IMR-90 (cell line): ENCODE data around the gene HMG20B. TPM values are rescaled to one million over a fixed set of nuclear protein-coding genes. Genes with fewer than 3 reads are reported as not detected.

Experiments
- ATAC-seq: fragments of 200-7000 bp; cut with Tn5 transposase; 2 replicates; pipeline ENCODE4 v1.9.1; 2020; ENCODE audit warnings: low read depth, mild to moderate bottlenecking, moderate library complexity
- BruUV-seq: library from RNA; stranded (reverse); fragments of 400-500 nt; replicated peaks from 2 replicates; lab custom pipeline; 2021; lab: Mats Ljungman, UMichigan
- CTCF ChIA-PET: fragments of 300-600 bp; formaldehyde crosslinking; extraction: SDS; loops from one replicate; lab custom pipeline; 2021; ENCODE audit warnings: antibody characterized with exemption; lab: Yijun Ruan, JAX
- POLR2A ChIA-PET: fragments of 300-600 bp; sonication (Branson Sonifier 250); formaldehyde crosslinking; loops from one replicate; lab custom pipeline; 2022; ENCODE audit warnings: antibody characterized with exemption; ENCODE audit not compliant: unreplicated experiment; lab: Charles Lee
- DNase-seq: peaks from one replicate; pipeline ENCODE4 v3.0.0; 2013
- H2AFZ ChIP-seq: replicated peaks from 2 replicates; pipeline ENCODE3; 2013; ENCODE audit warnings: low read length, mild to moderate bottlenecking; ENCODE audit not compliant: poor library complexity
- H2AK5ac ChIP-seq: 2 replicates; pipeline ENCODE4 v1.6.1; 2013; ENCODE audit warnings: low read depth, low read length, inconsistent platforms
- H2AK9ac ChIP-seq: replicated peaks from 2 replicates; pipeline ENCODE3; 2013; ENCODE audit warnings: mild to moderate bottlenecking, low read depth, low read length, moderate library complexity; ENCODE audit not compliant: poor library complexity
- H2BK120ac ChIP-seq: 2 replicates; pipeline ENCODE4 v1.6.1; 2013; ENCODE audit warnings: low read depth, low read length, inconsistent platforms
- H2BK15ac ChIP-seq: 3 replicates; pipeline ENCODE4 v1.6.1; 2013; ENCODE audit warnings: low read depth, low read length, inconsistent platforms
- H2BK20ac ChIP-seq: 2 replicates; pipeline ENCODE4 v1.6.1; 2013; ENCODE audit warnings: low read depth, mild to moderate bottlenecking, inconsistent platforms, low read length, moderate library complexity
- H2BK5ac ChIP-seq: 2 replicates; pipeline ENCODE4 v1.6.1; 2013; ENCODE audit warnings: mild to moderate bottlenecking, low read depth, low read length, inconsistent platforms; ENCODE audit not compliant: poor library complexity, severe bottlenecking
- H3K14ac ChIP-seq: replicated peaks from 2 replicates; pipeline ENCODE4 v1.6.1; 2013; ENCODE audit warnings: low read depth, low read length, inconsistent platforms
- H3K18ac ChIP-seq: 2 replicates; pipeline ENCODE4 v1.6.1; 2013; ENCODE audit warnings: low read depth, low read length, control low read depth
- H3K23ac ChIP-seq: 2 replicates; pipeline ENCODE4 v1.6.1; 2013; ENCODE audit warnings: low read depth, low read length, inconsistent platforms
- H3K27ac ChIP-seq: 2 replicates; pipeline ENCODE4 v1.5.1; 2013; ENCODE audit warnings: mild to moderate bottlenecking, control low read depth, low read length; ENCODE audit not compliant: insufficient read depth
- H3K27me3 ChIP-seq: 2 replicates; pipeline ENCODE4 v1.6.1; 2013; ENCODE audit warnings: low read length; ENCODE audit not compliant: control insufficient read depth, insufficient read depth
- H3K36me3 ChIP-seq: 2 replicates; pipeline ENCODE4 v1.6.1; 2013; ENCODE audit warnings: low read length, mixed read lengths; ENCODE audit not compliant: control insufficient read depth, insufficient read depth
- H3K4ac ChIP-seq: 2 replicates; pipeline ENCODE4 v1.6.1; 2013; ENCODE audit warnings: low read depth, low read length, inconsistent platforms
- H3K4me1 ChIP-seq: 2 replicates; pipeline ENCODE4 v1.6.1; 2013; ENCODE audit warnings: low read length, mixed read lengths; ENCODE audit not compliant: control insufficient read depth, insufficient read depth
- H3K4me2 ChIP-seq: 2 replicates; pipeline ENCODE4 v1.6.1; 2013; ENCODE audit warnings: low read depth, mild to moderate bottlenecking, control low read depth, low read length, moderate library complexity
- H3K4me3 ChIP-seq: 2 replicates; pipeline ENCODE4 v1.5.1; 2013; ENCODE audit warnings: low read depth, mild to moderate bottlenecking, control low read depth, low read length, moderate library complexity; ENCODE audit not compliant: insufficient read depth
- H3K56ac ChIP-seq: 2 replicates; pipeline ENCODE4 v1.6.1; 2013; ENCODE audit warnings: low read length, inconsistent platforms; ENCODE audit not compliant: insufficient read depth; ENCODE audit errors: extremely low read depth
- H3K79me1 ChIP-seq, 2 experiments: 2 replicates each; pipeline ENCODE4 v1.6.1; 2013; ENCODE audit warnings: low read length in 2 of 2, inconsistent platforms in 1 of 2, low read depth in 1 of 2
- H3K9ac ChIP-seq: 2 replicates; pipeline ENCODE4 v1.6.1; 2013; ENCODE audit warnings: low read depth, low read length, control low read depth
- H3K9me1 ChIP-seq: 2 replicates; pipeline ENCODE4 v1.6.1; 2013; ENCODE audit warnings: low read length, inconsistent platforms; ENCODE audit not compliant: insufficient read depth
- H3K9me3 ChIP-seq: 2 replicates; pipeline ENCODE4 v1.6.1; 2013; ENCODE audit warnings: low read length; ENCODE audit not compliant: control insufficient read depth, insufficient read depth
- H4K20me1 ChIP-seq: 2 replicates; pipeline ENCODE4 v1.6.1; 2013; ENCODE audit warnings: low read length, inconsistent platforms; ENCODE audit not compliant: insufficient read depth
- H4K5ac ChIP-seq: 2 replicates; pipeline ENCODE4 v1.6.1; 2013; ENCODE audit warnings: mild to moderate bottlenecking, low read depth, low read length, control low read depth
- H4K8ac ChIP-seq, 2 experiments: 2 replicates each; pipeline ENCODE4 v1.6.1; 2013; ENCODE audit warnings: low read depth in 2 of 2, low read length in 2 of 2, control low read depth in 1 of 2, inconsistent platforms in 1 of 2
- H4K91ac ChIP-seq: 2 replicates; pipeline ENCODE4 v1.6.1; 2013; ENCODE audit warnings: low read depth, low read length, inconsistent platforms; ENCODE audit not compliant: insufficient read depth
- CHD1 ChIP-seq: IDR thresholded peaks from 2 replicates; pipeline ENCODE4 v1.6.1; 2012; ENCODE audit warnings: low read depth, low read length, improper control_type of control experiment
- CTCF ChIP-seq: conservative IDR thresholded peaks from 2 replicates; pipeline ENCODE4 v1.5.1; 2012; ENCODE audit warnings: mild to moderate bottlenecking, low read depth, low read length, improper control_type of control experiment
- ELK1 ChIP-seq: fragments of 150-350 bp; IDR thresholded peaks from 2 replicates; pipeline ENCODE4 v1.6.1; 2016; ENCODE audit warnings: low read depth, mild to moderate bottlenecking, low read length, moderate library complexity, borderline replicate concordance
- RAD21 ChIP-seq: IDR thresholded peaks from 2 replicates; pipeline ENCODE4 v1.6.1; 2012; ENCODE audit warnings: low read length, improper control_type of control experiment
- RCOR1 ChIP-seq: IDR thresholded peaks from 2 replicates; pipeline ENCODE4 v1.6.1; 2012; ENCODE audit warnings: mild to moderate bottlenecking, low read length, improper control_type of control experiment; ENCODE audit not compliant: insufficient replicate concordance
- SMC3 ChIP-seq: fragments of 150-350 bp; IDR thresholded peaks from 2 replicates; pipeline ENCODE4 v1.6.1; 2016; ENCODE audit warnings: low read depth, mild to moderate bottlenecking, antibody characterized with exemption, low read length, moderate library complexity
- WGBS, 2 experiments: methylation state at CpG; one replicate each; pipeline versions ENCODE4 v1.1.5 to v1.1.7; 2013; ENCODE audit warnings: missing lambda C conversion rate in 2 of 2; ENCODE audit not compliant: insufficient read length in 1 of 2; ENCODE audit errors: extremely low coverage in 2 of 2; 5-methylcytosine and 5-hydroxymethylcytosine counted together
- dilution Hi-C: fragments of 300-500 bp; cut with HindIII; formaldehyde crosslinking; loops from one replicate; pipeline ENCODE4 v1.14.3; 2018; ENCODE audit warnings: low sequenced_read_pairs; ENCODE audit not compliant: unreplicated experiment
- in situ Hi-C: fragments of 300-500 bp; cut with MboI; formaldehyde crosslinking; loops from 3 replicates; pipeline ENCODE4 v1.14.3; 2019; ENCODE audit warnings: low sequenced_read_pairs, inconsistent platforms, mixed read lengths
- intact Hi-C: fragments of 100-400 bp; cut with micrococcal nuclease; formaldehyde crosslinking; loops from 2 replicates; pipeline ENCODE4 v1.10.0; 2022
- polyA plus RNA-seq, 3 experiments: library from polyadenylated mRNA; depleted of rRNA; stranded (reverse); fragments of >200 nt; gene quantifications; 2 replicates each; pipeline ENCODE4 v1.2.3, GENCODE V29; 2012; ENCODE audit warnings: low replicate concordance in 1 of 3
- total RNA-seq: library from RNA; depleted of rRNA; stranded (reverse); fragments of >200 nt; gene quantifications from 2 replicates; pipeline ENCODE4 v1.2.3, GENCODE V29; 2012

The HMG20B gene
- total and polyA plus RNA-seq, 2 of the 4 experiments (the other 2 are of a cell fraction), result 57.5 to 63.8 TPM

- peak overlapping the region; percentile 15 for H2AK9ac ChIP-seq
- no peak overlapping the region for H3K4me3 ChIP-seq
- ATAC-seq (no peak), DNase-seq (peak; percentile 16)
- peaks cover 11% of the 10 kb centered on the region; the same call in 1 of the 2 replicates for H4K20me1 ChIP-seq
- ChIA-PET POLR2A (no interaction called here), CTCF (no interaction called here)
- H3K4me2 ChIP-seq, result no peak overlapping the region
- H3K79me1 ChIP-seq, result peaks cover 7 to 22% of the 10 kb centered on the region in 2 experiments; a peak in 3 of 4 replicates
- H3K23ac ChIP-seq, result no peak overlapping the region
- H3K9ac ChIP-seq, result no peak overlapping the region
- BruUV-seq, result no TSS peak
- no peak overlapping the region for H2AFZ ChIP-seq
- H3K4me1 ChIP-seq, result no peaks in the 10 kb centered on the region
- no peak overlapping the region for H2BK120ac ChIP-seq
- no peak overlapping the region for H4K5ac ChIP-seq
- peaks cover 10% of the 10 kb centered on the region for H3K9me1 ChIP-seq
- no peak overlapping the region for H2BK15ac ChIP-seq
- intact Hi-C loops, result no loop called here
- H3K4ac ChIP-seq, result no peak overlapping the region
- H3K56ac ChIP-seq, result no peak overlapping the region
- no peaks in the 10 kb centered on the region for H3K9me3 ChIP-seq
- dilution Hi-C loops, result no loop called here
- H3K14ac ChIP-seq, result no peak overlapping the region
- H4K91ac ChIP-seq, result no peak overlapping the region
- no peak overlapping the region; the same call in 1 of the 2 replicates for H2AK5ac ChIP-seq
- TF ChIP-seq CTCF (0 out of 2 replicates have a peak, but pooled peaks have one; percentile 22), SMC3 (no peak), ELK1 (no peak), RCOR1 (no peak), CHD1 (no peak), RAD21 (peak; percentile 27; the same call in 1 of the 2 replicates)
- H2BK5ac ChIP-seq, result no peak overlapping the region
- in situ Hi-C loops, result no loop called here
- H3K36me3 ChIP-seq, result peaks cover 15% of the 10 kb centered on the region; the same call in 1 of the 2 replicates
- 96% methylated on average over 7 of the region's 19 CpGs; no CpG with 5 or more reads in 1 of the 2 experiments for WGBS, 2 experiments
- H3K27me3 ChIP-seq, result no peaks in the 10 kb centered on the region
- H3K18ac ChIP-seq, result no peak overlapping the region
- H2BK20ac ChIP-seq, result no peak overlapping the region
- no peak overlapping the region for H3K27ac ChIP-seq
- H4K8ac ChIP-seq, result no peak overlapping the region
Measured at GRCh38 chr19:3575260-3575741, 2.6 kb downstream of the HMG20B start.
